HUDEP-2 (cell line): Measurements from ENCODE around the gene CTNNA3.

Experiments
- DNase-seq, 76 experiments: peaks; one replicate each; lab custom pipeline; 2025; ENCODE audit not compliant: unreplicated experiment in 76 of 76; lab: John Stamatoyannopoulos, UW

The CTNNA3 gene

GRCh38 chr10:66717231-66717981, 978.6 kb downstream of the CTNNA3 start:
- DNase-seq: no peak

- no peak for DNase-seq
Observed at GRCh38 chr10:66714741-66715140, 981.3 kb downstream of the CTNNA3 start.

DNA sequence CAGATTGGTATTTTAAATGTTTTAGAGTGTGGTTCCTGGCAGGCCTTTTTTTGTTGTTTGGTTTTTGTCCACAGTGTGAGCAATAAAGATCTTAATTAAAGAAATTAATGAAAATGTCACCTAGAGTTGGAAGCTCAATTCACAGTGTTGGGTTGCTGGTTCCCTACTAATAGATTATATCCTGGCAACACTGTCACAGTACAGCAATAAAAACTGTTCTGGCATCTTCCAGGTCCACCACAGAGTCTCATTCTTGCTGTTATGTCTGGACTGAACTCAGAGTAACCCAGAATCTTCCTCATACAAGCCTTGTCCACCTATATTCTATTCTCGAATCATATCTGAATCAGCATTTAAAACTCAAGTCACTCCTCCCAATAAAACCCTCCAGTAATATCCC, 982.6 kb downstream of the CTNNA3 start:
- DNase-seq: no peak

DNA sequence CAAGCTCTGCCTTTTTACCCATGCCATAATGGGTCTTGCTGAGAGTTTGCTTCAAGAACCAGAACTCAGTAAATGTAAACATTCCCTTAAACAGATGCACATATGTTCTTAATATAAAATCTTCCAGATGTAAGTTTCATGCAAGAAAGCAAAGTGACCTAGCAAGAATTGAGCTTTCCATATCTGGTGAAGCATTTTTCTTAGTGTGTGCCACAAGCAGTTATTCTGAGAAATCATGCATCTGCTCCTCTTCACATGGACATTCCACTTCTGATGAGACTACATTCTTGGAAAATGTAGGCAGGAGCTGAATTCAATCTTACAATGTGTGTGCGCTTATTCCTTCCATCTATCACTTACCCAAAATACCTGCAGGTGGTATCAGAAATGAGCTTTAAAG, 997.9 kb downstream of the CTNNA3 start:
- no peak for DNase-seq

- no peak for DNase-seq
Observed at GRCh38 chr10:66695046-66695445, 1000.9 kb downstream of the CTNNA3 start.

DNA sequence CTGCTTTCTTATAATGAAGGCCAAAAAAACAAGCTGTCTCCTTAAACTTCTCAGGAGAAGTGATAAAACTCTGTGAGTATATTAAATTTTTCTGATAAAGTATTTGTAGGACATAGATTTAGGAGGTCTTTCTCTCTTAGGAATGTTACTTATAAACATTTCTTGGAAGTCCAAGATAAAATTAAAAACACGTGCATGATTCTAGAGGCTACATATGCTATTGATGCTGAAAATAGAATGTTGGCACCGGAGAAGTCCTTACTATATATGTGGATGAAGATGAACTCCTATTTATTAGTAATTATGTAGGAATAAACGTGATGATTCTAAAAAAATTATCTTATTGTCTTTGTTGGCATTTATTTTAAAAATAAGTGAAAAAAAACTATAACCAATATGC, 1011.4 kb downstream of the CTNNA3 start:
- DNase-seq: no peak

DNA sequence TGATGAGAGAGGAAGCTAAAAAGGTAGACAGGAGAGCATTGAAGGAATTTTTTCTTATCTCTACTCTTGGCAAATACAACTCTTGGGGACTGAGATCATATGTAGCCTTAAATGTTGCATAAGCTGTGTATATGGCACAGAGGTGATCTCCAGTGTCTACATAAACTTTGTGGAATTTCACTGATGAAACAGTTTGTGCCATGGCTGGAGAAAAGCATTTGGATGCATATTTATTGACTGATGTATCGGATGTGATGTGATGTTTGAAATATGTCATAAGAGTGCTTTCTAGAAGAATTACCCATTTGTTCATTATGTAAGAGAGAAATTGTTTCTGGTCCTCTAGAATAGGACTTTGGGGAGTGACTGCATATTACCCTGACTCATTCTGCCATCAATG, 1015.1 kb downstream of the CTNNA3 start:
- no peak for DNase-seq

DNA sequence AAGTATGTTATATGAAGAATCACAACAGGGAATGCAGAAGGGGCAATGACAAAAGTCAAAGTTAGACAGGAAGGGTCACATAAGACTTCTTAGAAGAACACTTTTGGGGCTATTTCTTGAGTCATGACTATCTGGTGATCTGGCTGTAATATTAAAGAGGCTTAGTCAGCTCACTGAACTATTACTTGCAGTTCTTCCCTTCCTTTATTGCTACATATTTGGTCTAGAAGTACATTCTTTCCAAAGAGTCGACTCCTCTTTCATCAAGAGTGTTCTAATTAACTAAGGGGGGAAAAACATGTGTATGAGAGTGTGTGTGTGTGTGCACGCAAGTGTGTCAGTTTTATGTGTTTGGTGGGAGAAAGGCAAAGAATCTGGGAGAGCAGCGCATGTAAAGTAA, 1017.5 kb downstream of the CTNNA3 start:
- DNase-seq: no peak

- no peak for DNase-seq
Observed at GRCh38 chr10:66673071-66673470, 1022.9 kb downstream of the CTNNA3 start.

GRCh38 chr10:66671562-66671961, 1024.4 kb downstream of the CTNNA3 start:
- DNase-seq: no peak

GRCh38 chr10:66671064-66671463, 1024.9 kb downstream of the CTNNA3 start:
- no peak for DNase-seq

- no peak for DNase-seq
Observed at GRCh38 chr10:66656499-66656898, 1039.5 kb downstream of the CTNNA3 start.

GRCh38 chr10:66654861-66655260, 1041.1 kb downstream of the CTNNA3 start:
- DNase-seq: no peak

DNA sequence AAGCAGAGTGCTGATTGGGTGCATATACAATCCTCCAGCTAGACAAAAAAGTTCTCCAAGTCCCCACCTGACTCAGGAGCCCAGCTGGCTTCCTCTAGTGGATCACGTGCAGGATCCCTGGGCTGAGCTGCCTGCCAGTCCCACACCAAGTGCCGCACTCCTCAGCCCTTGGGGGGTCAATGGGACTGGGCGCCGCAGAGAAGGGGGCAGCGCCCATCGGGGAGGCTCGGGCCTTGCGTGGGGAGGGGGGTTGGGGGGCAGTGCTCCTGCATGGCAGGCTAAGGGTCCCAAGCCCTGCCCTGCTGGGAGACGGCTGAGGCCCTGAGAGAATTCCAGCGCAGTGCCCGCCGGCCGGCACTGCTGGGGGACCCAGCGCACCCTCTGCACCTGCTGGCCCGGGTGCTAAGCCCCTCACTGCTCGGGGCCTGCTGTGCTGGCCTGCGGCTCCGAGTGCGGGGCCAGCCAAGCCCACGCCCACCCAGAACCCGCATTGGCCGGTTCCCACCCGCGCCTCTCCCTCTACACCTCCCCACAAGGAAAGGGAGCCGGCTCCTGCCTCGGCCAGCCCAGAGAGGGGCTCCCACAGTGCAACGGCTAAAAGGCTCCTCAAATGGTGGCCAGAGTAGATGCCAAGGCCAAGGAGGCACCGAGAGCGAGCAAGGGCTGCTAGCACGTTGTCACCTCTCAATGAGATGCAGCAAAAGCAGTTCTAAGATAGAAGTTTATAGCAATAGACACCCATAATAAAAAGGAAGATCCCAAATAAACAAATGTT, 1044.5 kb downstream of the CTNNA3 start:
- DNase-seq: no peak

DNA sequence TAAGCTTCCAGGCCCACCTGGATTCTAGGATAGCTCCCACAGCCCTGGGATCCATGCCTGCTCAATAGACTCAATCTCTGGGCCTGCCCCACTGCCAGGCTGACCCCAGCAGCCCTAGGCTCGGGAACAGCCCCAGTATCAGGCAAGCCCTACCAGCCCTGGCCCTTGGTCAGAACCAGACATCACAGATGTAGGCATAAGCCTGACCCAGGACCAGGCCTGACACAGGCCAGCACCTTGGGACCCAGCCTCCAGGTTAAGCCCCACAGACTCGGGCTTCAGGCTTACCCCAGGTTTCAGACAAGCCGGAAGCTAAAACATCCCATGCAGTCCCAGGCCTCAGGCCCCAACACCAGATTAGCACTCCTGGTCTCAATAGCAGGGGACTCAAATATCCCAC, 1046.4 kb downstream of the CTNNA3 start:
- no peak for DNase-seq

DNA sequence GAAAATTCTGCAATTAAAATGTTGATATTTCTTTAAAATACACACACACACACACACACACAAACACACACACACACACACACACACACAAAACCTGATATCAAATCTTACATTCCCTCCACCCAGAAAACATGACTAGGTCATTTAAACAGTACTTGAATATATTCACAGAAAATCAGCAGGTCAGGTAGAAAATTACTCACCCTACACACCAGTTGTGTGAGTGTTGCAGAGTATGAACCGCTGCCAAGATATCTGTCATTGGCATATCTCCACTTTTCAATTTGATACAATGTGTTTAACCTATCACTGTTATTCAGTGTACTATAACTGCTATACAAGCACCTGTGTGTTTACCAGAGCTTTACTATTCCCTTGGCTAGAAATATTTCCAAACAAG, 1053.8 kb downstream of the CTNNA3 start:
- DNase-seq: no peak

- no peak for DNase-seq
Observed at GRCh38 chr10:66639371-66639770, 1056.6 kb downstream of the CTNNA3 start.

DNA sequence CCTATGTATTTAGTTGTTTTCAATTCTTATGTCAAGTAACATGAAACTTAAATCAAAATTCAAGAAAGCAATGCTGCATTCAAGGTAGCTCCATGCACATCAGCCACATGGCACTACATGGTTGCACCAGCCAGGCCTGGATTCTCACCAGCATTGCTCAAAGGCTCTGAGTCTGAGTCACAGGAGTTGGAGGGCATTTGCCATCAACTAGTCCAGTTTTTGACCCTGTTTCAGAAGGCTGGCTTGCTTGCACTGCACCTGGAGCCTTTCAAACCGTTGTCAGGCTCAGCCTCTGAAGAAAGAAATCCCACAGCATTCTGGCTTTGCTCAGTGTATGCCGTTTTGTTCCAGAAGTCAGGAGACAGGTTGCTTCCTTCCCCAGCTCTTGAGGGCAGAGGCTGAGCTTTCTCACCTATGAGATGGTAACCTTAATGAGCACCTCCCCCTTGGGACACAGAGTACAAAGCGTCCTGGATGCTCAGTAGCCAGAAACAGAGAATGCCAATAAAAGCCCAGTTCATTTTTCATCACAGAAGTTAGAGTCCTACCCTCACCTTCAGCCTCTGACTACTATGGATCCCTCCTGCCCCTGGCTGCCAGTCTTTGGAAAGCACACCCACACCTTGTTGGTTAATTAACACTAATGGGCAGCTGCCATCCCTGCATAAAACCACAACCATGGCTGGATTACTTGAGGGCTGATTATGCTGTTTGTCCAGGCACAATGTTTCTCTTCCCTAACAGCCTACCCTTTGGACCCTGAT, 1058.5 kb downstream of the CTNNA3 start:
- no peak for DNase-seq

GRCh38 chr10:66629996-66630395, 1066.0 kb downstream of the CTNNA3 start:
- no peak for DNase-seq

- no peak for DNase-seq
Observed at GRCh38 chr10:66627156-66627555, 1068.8 kb downstream of the CTNNA3 start.
